GM18951 (cell line): ENCODE measurements around the gene SH2D4B.

ENCODE experiments used
- POLR2A ChIP-seq: IDR thresholded peaks from 4 replicates; pipeline ENCODE4 v1.6.1; 2011; ENCODE audit warnings: mild to moderate bottlenecking; ENCODE audit not compliant: insufficient read length, insufficient read depth; ENCODE audit errors: extremely low read depth
- in situ Hi-C: fragments of 300-500 bp; cut with MboI; formaldehyde crosslinking; loops from one replicate; pipeline ENCODE4 v1.12.0; 2022; ENCODE audit warnings: low sequenced_read_pairs, mixed read lengths, inconsistent platforms; ENCODE audit not compliant: unreplicated experiment

SH2D4B gene

DNA sequence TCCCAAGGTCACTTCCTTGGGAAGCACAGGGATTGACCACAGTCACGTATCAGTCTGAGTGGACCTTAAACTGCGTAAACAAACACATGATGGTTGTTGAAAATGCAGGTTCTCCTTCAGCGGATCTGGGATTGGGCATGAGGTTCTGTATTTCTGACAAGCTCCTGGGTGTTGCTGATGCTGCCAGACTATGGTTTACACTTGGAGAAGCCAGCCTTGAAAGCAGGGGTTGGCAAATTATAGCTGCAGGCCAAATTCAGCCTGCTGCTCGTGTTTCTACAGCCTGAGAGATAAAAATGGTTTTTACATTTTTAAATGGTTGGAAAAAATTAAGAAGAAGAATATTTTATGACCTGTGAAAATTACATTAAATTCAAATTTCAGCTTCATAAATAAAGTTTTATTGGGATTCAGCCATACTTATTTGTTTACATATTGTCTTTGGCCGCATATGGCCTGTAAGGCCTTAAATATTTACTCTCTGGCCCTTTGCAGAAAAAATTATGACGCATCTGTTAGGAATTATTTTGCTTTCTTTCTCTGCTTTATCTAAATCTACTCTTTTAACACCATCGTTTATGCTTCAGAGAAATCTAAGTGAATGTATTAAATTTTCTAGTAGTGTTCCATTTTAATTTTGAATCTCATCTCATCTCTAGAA is 109.6 kb downstream of the SH2D4B start:
- no peak for TF ChIP-seq POLR2A
- in situ Hi-C loops, result no loop called here

DNA sequence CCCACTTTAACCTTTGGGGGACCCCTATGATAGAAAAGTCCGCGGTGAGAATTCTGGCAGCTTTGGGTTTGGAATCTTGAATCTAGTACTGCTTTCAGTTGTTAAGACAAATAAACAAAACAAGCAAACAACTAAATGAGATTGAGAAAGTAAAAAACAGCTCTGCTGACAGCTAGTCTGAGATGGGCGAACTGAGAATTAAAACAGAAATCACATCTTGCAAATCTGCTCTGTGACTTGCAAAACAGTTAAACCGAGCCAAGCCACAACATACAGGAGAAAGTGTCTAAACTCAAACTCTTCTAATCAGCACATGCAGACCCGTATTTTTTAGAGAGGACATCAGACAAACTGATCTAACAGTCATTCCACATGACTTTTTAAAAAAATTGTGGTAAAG is 110.4 kb downstream of the SH2D4B start:
- TF ChIP-seq POLR2A, result no peak
- in situ Hi-C loops, result no loop called here

DNA sequence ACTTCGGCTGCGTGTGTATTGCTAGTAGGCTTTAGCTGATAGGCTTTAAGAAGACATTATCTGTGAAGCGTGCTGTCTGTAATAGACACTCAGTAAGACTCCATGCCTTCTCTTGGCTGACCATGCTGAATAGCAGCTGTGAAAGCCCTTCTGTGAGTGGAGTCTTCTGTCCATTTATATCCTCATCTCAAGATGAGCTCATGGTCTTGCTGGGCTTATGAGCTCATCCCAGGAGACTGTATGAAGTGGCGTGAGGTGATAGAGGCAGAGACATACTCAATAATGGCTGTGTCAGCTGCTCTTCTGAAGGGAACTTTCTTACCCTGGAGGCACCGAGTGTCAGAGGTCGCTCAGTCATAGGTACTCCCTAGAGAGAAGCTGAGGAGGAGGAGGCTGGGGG is 111.5 kb downstream of the SH2D4B start:
- in situ Hi-C loops, result no loop called here
- no peak for TF ChIP-seq POLR2A

DNA sequence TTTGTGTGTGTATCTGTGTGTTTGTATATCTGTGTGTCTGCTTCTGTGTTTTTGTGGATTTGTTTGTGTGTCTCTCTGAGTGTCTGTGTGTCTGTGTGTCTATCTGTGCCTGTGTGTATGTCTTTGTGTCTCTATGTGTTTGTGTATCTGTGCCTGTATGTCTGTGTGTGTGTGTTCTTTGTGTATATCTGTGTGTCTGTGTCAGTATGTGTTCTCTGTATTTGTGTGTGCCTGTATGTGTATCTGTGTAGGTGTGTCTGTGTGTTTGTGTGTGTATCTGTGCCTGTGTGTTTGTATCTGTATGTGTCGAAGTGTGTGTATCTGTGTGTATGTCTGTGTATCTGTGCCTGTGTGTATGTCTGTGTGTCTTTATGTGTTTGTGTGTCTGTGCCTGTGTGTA is 118.2 kb downstream of the SH2D4B start:
- no peak for TF ChIP-seq POLR2A
- in situ Hi-C loops, result no loop called here

DNA sequence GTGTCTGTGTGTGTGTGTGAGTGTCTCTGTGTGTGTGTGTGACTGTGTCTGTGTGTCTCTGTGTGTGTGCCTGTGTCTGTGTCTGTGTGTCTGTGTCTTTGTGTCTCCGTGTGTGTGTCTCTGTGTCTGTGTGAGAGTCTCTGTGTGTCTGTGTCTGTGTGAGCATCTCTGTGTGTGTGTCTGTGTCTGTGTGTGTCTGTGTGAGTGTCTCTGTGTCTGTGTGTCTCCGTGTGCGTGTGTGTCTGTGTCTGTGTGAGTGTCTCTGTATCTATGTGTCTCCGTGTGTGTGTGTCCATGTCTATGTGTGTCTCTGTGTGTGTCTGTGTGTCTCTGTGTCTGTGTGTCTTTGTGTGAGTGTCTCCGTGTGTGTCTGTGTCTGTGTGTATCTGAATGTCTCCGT is 120.4 kb downstream of the SH2D4B start:
- in situ Hi-C loops, result no loop called here
- TF ChIP-seq POLR2A, result no peak

DNA sequence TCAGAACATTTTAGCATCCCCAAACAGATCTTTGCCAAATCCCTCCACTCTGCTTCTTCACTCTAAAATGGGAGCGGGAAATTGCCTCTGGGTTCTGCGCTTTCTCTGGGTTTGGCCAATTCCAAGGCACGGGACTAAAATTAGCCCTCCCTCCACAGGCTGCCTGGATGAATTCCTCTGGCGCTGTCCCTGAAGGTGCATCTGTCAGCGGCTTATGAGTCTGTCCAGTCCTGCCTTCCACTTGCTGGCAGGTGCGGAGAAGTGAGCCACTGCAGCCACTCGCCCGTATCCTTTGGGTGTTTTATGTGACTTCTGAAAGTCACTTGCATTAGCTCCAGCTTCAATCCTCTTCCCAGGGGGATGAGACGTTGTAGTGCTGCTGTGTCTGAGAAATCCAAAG is 121.6 kb downstream of the SH2D4B start:
- TF ChIP-seq POLR2A, result no peak
- in situ Hi-C loops, result no loop called here

DNA sequence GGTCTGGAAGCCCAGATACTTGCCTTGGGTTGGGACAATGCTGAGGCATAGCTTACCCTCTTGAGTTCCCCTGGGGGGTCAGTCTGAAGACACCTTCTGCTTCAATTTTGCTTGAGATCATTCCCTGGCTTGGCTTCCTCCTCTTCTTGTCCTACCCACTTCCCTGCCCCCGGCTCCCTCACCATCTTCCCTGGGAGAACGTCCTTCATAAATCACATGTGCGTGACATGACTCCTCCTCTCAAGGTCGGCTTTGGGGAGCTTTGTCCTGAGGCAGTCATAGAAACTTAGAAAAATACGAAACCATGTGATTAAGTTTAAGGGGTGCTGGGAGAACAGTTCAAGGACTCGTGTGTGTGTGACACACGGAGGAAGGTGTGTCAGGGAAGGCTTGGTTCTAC is 122.6 kb downstream of the SH2D4B start:
- TF ChIP-seq POLR2A, result no peak
- in situ Hi-C loops, result no loop called here

DNA sequence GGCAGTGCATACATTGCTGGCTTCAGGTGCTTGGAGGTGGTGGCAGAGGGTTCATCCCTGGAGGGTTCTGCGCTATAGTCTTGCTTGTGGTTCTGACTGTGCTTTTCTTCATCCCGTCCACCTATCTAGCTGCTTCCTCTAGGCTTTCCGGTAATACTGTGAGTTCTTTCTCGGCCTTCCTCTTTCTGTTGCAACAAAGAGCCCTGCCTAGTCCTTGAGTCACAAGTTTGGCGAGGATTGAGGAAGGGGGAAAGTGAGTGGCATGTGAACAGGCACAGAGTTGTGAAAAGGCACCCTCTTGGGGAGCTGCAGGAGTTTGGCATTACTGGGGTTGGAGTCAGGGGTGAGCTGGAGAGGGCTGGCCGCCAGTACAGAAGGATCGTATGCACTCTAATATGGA is 123.0 kb downstream of the SH2D4B start:
- TF ChIP-seq POLR2A, result no peak
- in situ Hi-C loops, result no loop called here

DNA sequence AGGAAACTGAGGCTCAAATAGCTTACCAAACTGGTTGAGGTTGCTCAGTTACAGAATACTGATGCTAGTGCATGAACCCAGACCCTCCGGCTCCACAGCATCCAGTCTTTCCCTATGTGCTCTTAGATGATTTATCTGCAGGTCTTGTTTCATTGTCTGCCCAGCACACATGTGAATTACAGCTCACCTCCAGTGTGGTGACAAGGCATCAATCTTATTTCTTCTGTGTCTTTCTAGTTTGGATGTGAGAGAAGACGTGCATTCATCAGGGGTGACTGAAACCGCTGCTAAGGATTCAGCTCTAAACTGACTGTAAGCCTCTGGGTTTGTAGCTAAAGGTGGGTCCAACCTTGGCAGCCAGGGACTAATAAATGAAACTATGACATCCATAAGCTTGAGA is 123.8 kb downstream of the SH2D4B start:
- in situ Hi-C loops, result no loop called here
- TF ChIP-seq POLR2A, result no peak

DNA sequence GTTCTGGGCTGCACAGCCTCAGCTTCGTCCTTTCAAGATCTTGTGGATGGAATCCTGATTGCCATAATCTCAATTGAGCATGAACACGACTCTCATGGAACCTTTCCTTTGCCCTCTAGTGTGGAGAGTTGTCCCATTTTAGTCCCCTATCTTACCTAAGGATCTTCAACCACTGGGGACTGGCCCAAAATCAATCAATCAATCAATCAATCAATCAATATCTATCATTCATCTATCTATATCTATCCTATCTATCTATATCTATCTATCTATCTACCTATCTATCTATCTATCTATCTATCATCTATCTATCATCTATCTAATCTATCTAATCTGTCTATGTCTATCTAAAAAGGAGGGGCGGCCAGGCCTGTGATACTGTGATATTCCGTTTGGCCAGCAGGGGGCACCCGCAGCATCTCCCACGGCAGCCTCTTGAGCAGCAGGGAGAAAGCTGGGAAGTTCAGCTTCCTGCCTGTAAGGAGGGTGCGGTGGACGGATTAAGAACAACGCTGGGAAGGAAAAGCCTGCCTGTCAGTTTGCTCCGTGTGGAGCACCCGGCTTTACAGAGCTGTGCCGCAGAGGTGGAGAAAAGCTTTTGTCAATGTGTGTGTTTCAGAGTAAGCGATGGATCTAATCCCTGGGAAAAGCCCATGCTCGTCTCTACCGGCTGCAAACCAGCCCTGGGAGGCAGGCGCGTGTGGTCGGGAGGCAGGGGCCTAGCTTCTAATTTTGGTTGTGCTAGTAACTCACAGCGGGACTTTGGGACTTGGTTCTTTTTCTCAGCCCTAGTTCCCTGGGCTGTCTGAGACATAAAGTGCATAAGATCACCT is 124.9 kb downstream of the SH2D4B start:
- TF ChIP-seq POLR2A, result no peak
- in situ Hi-C loops, result no loop called here

DNA sequence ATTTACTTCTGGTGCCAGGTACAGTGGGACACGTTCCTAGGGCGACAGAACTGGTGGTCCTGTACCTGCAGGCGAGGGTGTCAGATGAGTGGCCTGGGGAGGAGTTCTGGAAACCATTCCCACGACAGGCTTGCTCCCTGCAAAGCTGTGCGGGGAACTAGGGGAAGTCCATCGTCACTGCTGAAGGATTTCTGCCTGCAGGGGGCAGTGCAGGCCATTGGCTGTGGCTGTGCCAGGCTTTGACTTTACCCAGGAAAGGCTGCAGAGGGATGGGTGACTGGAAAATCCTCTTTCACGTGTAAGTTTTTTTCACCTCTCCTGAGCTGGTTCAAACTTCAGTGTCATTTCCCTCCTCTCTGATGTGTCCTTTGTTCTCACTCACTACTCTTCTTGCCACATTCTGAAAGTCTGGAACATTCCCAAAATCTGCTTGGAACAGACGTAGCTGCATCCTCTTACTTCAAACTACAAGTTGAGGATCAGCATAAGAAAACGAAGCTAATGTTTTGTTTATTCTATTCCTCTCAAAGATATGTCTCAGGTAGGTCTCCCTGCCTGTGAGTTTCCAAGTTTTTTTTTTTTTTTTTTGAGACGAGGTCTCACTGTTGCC is 126.5 kb downstream of the SH2D4B start:
- in situ Hi-C loops, result no loop called here

DNA sequence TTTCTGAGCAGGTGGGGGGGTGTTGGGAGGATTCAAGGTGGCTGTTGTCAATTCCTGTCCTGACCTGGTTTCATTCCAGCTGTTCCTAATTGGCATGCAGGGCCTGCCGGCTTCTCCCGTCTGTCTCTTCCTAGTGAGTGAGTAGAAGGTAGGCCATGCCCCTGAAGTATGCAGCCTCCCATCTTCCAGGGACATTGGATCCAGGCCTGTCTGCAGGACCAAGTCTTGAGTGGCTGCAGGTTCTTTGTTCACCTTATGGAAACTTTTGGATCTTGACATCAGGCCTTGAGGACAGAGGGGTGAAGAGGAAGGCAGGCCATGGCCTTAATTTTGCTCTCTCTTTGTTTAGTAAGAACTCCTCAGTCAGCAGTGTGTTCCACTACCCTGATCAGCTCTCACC is 131.8 kb downstream of the SH2D4B start:
- TF ChIP-seq POLR2A, result no peak
- in situ Hi-C loops, result no loop called here

More for the DNA sequence above, 126.5 kb downstream of the SH2D4B start:
- no peak for TF ChIP-seq POLR2A

DNA sequence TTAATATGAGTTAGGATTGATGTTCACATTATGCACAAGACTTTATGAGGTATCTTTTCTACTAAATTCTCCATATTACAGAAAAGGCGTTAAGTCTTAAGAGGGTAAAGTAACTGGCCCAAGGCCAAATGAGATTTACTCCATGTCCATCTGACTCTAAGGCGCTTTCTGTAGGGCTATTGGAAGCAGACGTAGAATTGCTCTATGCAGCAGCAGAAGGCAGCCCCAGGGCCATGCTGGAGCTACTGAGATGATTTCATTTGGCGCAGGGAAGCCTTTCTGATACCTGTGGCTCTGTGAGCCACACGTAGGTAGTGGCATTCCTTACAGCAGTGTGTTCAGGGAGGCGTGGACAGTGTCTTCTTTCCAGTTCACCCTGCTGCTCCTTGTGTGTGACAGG is 133.1 kb downstream of the SH2D4B start:
- no peak for TF ChIP-seq POLR2A
- in situ Hi-C loops, result no loop called here

DNA sequence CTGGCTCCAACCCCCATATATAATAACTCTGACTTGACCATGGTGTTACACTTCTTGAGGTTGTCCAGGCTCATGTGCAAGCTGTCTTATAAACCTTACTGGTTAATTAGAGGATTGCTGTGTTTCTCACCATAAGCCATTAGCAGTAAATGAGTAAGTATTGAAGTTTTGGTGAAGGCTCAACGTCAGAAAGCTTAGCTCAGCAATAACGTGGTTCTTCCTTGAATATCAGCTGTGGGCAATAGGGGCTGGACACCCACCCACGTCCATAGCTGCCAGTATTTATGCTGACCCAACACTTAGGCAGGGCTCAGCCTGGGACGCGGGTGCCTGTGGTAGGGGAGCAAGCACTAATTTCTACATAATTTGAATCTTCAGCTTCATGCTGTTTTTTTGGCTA is 134.1 kb downstream of the SH2D4B start:
- in situ Hi-C loops, result no loop called here
- TF ChIP-seq POLR2A, result no peak
